ENCODE results near the gene RPL10A. TPM values are rescaled to one million over a fixed set of nuclear protein-coding genes. Genes with fewer than 3 reads are reported as not detected.
"Not testable (repeated sequence)": the region's sequence is repeated elsewhere in the genome, so short reads cannot be mapped to it uniquely, and the experiment has no call there.

The RPL10A gene
- total RNA-seq, 1 experiment from 2014 or later, result 1,082 TPM

- H3K27ac Mint-ChIP-seq (ENCODE audit: unreplicated experiment), result no peak overlapping the region
- Histone ChIP-seq H3K4me3 (ENCODE audit: low read depth, low read length) (no peak overlapping the region), H3K36me3 (ENCODE audit: control insufficient read depth, insufficient read depth, low read length) (no peaks in the 10 kb centered on the region), H3K4me1 (no peaks in the 10 kb centered on the region), H3K9me3 (no peaks in the 10 kb centered on the region), H3K27me3 (replicated peaks; ENCODE audit: control insufficient read depth, insufficient read depth, low read length) (no peaks in the 10 kb centered on the region)
- no peak overlapping the region for H3K4me3 Mint-ChIP-seq (ENCODE audit: unreplicated experiment)
- no peaks in the 10 kb centered on the region for H3K27me3 Mint-ChIP-seq (ENCODE audit: insufficient read depth, unreplicated experiment)
- DNase-seq, result no peak
- no peaks in the 10 kb centered on the region for H3K36me3 Mint-ChIP-seq (ENCODE audit: insufficient read depth, unreplicated experiment)
- no peaks in the 10 kb centered on the region for H3K9me3 Mint-ChIP-seq (ENCODE audit: unreplicated experiment)
- intact Hi-C loops (cut with micrococcal nuclease; ENCODE audit: unreplicated experiment), result no loop called here
- POLR2A ChIA-PET, result no interaction called here
- CTCF ChIA-PET, result interaction anchor here (0.5 to 1.2 kb wide), 2 partner anchors 93 to 116 kb away, joined by 3 to 5 read pairs; no protein-coding TSS in a partner anchor
- no peaks in the 10 kb centered on the region for H3K4me1 Mint-ChIP-seq (ENCODE audit: low read depth, unreplicated experiment)
- TF ChIP-seq, protein P1, sequence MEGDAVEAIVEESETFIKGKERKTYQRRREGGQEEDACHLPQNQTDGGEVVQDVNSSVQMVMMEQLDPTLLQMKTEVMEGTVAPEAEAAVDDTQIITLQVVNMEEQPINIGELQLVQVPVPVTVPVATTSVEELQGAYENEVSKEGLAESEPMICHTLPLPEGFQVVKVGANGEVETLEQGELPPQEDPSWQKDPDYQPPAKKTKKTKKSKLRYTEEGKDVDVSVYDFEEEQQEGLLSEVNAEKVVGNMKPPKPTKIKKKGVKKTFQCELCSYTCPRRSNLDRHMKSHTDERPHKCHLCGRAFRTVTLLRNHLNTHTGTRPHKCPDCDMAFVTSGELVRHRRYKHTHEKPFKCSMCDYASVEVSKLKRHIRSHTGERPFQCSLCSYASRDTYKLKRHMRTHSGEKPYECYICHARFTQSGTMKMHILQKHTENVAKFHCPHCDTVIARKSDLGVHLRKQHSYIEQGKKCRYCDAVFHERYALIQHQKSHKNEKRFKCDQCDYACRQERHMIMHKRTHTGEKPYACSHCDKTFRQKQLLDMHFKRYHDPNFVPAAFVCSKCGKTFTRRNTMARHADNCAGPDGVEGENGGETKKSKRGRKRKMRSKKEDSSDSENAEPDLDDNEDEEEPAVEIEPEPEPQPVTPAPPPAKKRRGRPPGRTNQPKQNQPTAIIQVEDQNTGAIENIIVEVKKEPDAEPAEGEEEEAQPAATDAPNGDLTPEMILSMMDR (IDR thresholded peaks at IDR 0.05; ENCODE audit: insufficient read depth in 1 of 2, low read depth in 1 of 2, low read length in 1 of 2, severe bottlenecking in 1 of 2, unreplicated experiment in 1 of 2), result no peak
- no TSS peak for BruUV-seq (replicated peaks)
Measured at GRCh38 chr6:35435074-35435837, 32.9 kb upstream of the RPL10A start.

GRCh38 chr6:35436071-35436857 lies 31.9 kb upstream of the RPL10A start:
- H3K27me3 Mint-ChIP-seq (ENCODE audit: insufficient read depth, unreplicated experiment), result no peaks in the 10 kb centered on the region
- Histone ChIP-seq H3K9me3 (no peaks in the 10 kb centered on the region), H3K4me3 (ENCODE audit: low read depth, low read length) (no peak overlapping the region), H3K27me3 (replicated peaks; ENCODE audit: control insufficient read depth, insufficient read depth, low read length) (no peaks in the 10 kb centered on the region), H3K4me1 (no peaks in the 10 kb centered on the region), H3K36me3 (ENCODE audit: control insufficient read depth, insufficient read depth, low read length) (no peaks in the 10 kb centered on the region)
- no peak overlapping the region for H3K27ac Mint-ChIP-seq (ENCODE audit: unreplicated experiment)
- DNase-seq, result no peak
- no peaks in the 10 kb centered on the region for H3K4me1 Mint-ChIP-seq (ENCODE audit: low read depth, unreplicated experiment)
- no peaks in the 10 kb centered on the region for H3K9me3 Mint-ChIP-seq (ENCODE audit: unreplicated experiment)
- TF ChIP-seq, protein P1 (IDR thresholded peaks at IDR 0.05; ENCODE audit: insufficient read depth in 1 of 2, low read depth in 1 of 2, low read length in 1 of 2, severe bottlenecking in 1 of 2, unreplicated experiment in 1 of 2), result no peak
- CTCF ChIA-PET, result interaction anchor here (0.8 to 1.2 kb wide), 2 partner anchors 21 to 94 kb away, joined by 3 to 4 read pairs; no protein-coding TSS in a partner anchor
- no peaks in the 10 kb centered on the region for H3K36me3 Mint-ChIP-seq (ENCODE audit: insufficient read depth, unreplicated experiment)
- intact Hi-C loops (cut with micrococcal nuclease; ENCODE audit: unreplicated experiment), result no loop called here
- POLR2A ChIA-PET, result no interaction called here
- BruUV-seq (replicated peaks), result no TSS peak
- no peak overlapping the region for H3K4me3 Mint-ChIP-seq (ENCODE audit: unreplicated experiment)

DNA sequence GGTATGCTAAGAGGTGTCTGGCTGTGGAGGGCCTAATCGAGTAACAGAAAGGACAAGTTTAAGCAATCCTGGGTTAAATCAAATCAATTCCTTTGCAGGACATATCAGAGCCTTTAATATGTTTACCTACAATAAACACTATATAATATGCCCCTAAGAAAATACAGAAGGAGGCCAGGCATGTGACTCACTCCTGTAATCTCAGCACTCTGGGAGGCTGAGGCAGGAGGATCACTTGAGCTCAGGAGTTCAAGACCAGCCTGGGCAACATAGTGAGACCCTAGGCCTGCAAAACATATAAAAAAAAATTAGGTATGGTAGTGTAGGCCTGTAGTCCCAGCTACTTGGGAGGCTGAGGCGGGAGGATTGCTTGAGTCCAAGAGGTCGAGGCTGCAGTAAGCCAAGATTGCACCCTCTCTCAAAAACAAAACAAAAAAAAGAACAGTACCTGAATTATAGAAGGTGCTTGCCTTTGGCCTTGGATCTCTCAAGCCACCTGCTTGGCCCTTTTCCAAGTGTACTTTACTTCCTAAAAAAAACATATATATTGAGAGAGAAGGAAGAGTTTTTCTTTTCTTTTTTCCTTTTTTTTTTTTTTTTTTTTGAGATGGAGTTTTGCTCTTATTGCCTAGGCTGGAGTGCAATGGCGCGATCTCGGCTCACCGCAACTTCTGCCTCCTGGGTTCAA lies 29.7 kb upstream of the RPL10A start:
- BruUV-seq (replicated peaks); CTCF ChIA-PET; H3K4me1 ChIP-seq; H3K4me3 Mint-ChIP-seq (ENCODE audit: unreplicated experiment); H3K27me3 ChIP-seq (replicated peaks; ENCODE audit: control insufficient read depth, insufficient read depth, low read length); H3K4me3 ChIP-seq (ENCODE audit: low read depth, low read length); H3K4me1 Mint-ChIP-seq (ENCODE audit: low read depth, unreplicated experiment); intact Hi-C loops (cut with micrococcal nuclease; ENCODE audit: unreplicated experiment); DNase-seq; H3K27ac Mint-ChIP-seq (ENCODE audit: unreplicated experiment); H3K27me3 Mint-ChIP-seq (ENCODE audit: insufficient read depth, unreplicated experiment); H3K36me3 ChIP-seq (ENCODE audit: control insufficient read depth, insufficient read depth, low read length); POLR2A ChIA-PET; H3K36me3 Mint-ChIP-seq (ENCODE audit: insufficient read depth, unreplicated experiment); H3K9me3 ChIP-seq; H3K9me3 Mint-ChIP-seq (ENCODE audit: unreplicated experiment): not testable (repeated sequence)

All from Caco-2 (cell line).